ENCODE measurements around the gene RFXAP.
A peak's percentile ranks its signal among the peaks of the same experiment; 100 is the strongest.

Gene RFXAP

DNA sequence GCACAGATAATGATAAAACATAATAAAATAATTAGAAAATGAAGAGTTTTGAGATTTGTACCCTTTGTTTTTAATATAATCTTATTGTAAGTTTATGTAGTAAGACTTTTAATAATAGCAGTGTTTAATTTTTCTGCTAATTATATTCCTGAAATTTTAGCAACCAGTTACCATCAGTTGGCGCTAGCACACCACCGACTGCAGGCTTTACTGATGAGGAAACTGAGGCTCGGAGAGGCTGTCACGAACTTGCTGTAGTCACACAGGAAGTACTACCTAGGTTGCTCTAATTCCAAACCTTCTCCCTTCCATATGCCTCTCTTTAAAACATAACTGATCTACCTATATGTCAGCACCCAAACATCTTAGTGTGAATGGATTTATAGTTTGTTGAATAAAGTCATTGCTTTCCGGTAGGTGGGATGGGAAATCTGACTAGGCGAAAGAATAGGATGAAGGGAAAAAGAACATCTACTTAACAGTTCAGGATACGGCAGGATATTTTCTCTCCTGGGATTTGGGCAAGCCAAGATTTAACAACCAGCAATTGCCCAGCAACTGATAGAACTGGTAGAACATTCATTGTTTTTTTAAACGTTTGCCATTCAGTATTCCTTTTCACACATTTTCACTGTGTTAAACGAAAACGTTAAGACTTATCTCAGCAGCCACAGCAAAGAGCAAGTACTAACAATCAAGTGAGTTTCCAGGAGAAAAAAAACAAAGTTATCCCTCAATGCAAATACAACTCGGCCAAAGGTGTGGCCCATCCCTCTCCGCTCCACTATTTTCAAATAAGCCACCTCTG, 822 bp upstream of the RFXAP start:
- DNase-seq: no peak

GRCh38 chr13:36819739-36820090, 693 bp downstream of the RFXAP start:
- peak; percentile 36 for DNase-seq

DNA sequence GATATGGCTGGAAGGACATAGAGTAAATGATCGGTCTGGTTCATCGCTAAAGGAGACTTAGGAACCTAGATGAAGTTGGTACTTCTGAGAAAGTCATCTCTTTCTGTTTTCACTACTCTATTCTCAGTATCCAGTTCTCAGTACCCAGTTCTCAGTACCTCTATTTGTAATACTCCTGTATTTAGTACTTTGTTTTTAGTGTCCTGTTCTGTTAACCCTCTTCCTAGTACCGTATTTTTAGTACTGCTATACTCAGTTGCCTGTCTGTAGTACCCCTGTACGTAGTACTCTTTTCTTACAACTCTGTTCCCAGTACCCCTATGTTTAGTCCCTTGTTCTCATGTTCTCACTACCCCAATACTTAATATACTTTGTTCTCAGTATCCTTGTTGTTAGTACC, 1.2 kb downstream of the RFXAP start:
- no peak for DNase-seq

DNA sequence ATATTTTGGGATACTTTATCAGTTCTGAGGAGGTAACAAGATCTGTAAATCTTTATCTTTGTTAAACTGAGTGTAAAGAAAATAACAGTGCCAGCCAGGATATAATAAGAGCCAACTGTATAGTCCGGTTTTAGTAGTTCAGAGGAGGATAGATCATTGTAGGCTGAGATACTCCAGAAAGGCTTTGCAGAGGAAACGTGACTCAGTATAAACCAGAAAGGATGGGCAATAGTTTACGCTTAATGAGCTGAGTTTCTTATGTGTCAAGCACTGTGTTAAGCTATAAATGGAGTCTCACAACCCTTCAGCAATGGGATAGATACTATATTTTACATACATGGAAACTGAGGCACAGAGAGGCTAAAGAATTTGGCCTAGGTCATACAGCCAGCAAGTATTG, 3.8 kb downstream of the RFXAP start:
- no peak for DNase-seq

- DNase-seq: no peak
Observed at GRCh38 chr13:36829753-36830152, 10.7 kb downstream of the RFXAP start.

DNA sequence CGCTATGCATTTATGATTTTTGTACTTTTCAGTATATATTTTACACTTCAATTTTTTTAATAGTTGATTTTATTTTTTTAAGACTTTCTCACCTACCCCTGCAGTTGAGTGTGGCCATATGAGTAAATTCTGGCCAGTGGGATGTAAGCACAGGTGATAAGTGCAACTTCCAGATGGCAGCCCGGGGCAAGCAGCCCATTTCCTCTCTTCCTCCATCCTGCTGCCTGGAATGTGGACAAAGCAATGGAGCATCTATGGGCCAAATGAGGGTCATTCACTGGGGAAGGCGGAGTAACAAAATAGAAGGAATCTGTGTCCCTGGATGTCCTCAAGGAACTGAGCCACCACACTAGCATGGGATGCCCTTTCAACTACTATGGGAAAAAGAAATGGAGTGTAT, 12.3 kb downstream of the RFXAP start:
- DNase-seq: no peak

DNA sequence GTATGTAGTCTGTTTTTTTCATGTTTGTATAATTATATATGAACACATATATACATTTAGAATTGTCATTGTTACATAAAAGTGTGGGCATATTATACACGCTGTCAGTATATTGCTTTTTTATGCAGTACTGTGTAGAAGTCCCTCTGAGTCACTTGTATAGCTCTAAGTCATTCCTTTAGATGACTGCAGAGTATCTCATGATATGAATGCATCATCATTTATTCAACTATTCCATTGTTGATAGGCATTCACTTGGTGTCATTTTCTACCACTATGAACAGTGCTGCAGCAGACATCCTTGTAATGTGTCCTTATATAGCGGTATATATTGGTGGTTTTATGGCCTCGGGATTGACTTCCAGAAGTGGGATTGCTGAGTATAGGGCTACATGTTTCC, 15.3 kb downstream of the RFXAP start:
- no peak for DNase-seq

DNA sequence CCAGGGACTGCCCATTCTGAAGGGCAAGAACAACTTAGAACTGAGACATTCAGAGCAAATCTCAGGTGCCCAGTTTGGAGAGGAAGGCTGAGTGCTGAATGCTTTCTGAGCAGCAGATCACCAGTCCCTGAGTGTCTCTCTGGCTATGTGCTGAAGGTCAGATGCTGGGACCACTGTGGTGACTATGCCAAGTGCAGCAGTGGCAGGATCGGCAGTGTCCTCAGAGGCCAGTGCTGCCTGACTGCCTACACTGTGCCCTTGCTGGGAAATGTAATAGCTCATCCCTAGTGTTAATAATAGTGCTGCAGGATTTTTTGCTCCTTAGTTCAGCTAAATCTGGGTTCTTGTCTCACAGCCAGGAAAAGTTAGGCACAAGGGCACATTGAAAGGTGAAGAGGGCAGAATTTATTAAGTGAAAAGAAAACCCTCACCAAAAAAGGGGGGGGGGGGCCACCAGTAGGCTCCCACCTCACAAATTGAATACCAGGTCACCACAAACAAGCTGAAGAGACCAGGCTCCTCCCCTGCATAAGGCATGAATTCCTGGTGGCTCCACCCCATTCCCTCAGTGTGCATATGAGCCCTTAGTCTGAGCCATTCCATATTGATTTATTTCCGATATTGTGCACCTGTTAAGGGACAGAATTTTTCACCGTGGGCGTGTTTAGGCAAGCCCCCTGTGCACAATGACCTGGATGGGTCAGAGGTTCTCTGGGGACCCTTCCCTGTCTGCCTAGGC, 18.5 kb downstream of the RFXAP start:
- no peak for DNase-seq

DNA sequence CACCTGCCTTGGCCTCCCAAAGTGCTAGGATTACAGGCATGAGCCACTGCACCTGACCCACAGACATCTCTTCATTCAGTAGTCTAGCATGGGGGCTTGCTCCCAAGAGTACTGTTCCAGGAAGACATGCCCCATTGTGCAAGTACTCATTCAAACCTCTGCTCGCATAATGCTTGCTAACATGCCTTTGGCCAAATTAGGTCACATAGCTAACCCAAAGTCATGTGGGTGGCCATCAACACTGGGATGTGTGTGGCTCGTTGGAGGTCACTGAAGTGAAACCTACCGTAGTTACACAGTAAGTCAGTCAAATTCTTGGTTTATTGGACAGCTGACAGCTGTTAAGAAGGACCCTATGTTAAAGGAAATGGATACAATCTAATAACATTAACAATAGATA, 20.3 kb downstream of the RFXAP start:
- no peak for DNase-seq

DNA sequence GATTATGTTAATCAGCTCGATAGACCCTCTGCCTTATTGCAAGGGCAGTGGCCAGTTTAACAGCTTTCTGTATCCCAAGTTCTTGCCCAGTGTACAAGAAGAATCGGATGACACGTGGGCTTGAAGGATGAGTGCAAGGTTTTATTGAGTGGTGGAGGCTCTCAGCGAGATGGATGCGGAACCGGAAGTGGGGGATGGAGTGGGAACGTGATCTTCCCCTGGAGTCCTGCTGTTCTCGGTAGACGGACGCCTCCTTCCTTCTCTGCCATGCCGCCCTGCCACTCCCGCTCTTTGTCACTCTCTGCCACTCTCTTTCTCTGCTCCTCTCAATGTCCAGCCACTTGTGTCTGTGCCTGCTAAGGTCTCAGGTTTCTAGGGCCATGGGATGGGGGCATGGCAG, 21.0 kb downstream of the RFXAP start:
- no peak for DNase-seq

DNA sequence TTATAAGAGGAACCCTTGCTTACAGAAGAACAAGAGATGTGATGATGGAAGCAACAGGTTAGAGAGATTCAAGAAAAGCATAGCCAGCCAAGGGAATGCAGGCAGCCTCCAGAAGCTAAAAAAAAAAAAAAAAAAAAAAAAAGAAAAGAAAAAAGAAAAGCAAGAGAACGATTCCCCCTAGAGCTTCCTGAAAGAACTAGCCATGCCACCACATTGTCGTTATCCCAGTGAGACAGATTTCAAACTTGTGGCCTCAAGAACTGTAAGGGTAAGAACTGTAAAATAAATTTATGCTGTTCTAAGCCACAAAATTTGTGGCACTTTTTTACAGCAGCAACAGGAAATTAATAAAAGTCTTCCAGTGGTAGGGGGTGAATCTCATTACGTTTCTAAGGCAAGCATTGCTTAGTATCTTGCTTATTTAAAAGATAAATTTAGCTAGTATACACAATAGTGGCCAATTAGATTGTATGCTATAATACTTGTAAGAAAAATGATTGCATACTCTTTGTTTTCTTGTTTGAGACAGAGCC, 21.8 kb downstream of the RFXAP start:
- DNase-seq: no peak

DNA sequence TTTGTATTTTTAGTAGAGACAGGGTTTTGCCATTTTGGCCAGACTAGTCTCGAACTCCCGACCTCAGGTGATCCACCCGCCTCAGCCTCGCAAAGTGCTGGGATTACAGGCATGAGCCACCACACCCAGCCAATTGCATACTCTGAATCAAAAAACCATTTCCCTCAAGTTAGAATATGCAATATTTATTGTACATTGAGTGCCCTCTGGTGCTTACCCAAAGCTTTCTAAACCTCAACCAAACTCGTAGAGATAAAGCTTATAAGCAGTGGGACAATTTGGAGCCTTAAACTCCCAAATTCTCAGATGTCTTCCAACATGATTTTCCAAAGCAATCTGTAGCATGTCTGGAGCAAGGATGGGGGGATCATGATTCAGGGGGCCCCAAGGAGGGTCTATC, 22.4 kb downstream of the RFXAP start:
- no peak for DNase-seq

- DNase-seq: no peak
Observed at GRCh38 chr13:36847606-36848005, 28.6 kb downstream of the RFXAP start.

- peak; percentile 8 for DNase-seq
Observed at GRCh38 chr13:36848199-36848982, 29.4 kb downstream of the RFXAP start.

DNA sequence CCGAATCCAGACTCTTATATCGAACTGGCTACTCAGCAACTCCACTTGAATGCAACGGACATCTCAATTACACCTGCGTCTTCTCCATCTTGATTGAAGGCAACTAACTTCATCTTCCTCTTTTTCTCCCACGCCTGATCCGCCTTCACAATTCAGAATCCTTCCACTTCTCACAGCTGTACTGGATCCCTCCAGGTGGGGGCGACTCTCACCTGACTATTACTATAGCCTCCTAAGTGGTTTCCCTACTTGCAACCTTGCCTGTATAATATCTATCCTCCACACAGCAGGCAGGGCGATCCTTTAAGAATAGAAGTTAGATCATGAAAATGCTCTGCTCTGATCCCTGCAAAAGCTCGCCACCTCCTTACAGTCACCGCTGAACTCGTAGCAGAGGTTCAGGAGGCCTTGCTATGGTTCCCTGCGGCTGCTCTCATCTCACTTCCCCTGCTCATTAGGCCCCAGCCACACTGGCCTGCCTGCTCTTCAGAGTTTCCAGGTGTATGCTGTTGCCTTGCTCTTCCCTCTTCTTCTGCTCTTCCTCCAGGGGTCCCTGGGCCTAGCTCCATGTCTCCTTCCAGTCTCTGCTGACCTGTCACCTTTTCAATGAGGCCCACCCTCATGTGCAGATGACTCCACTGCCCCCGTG, 31.9 kb downstream of the RFXAP start:
- no peak for DNase-seq

- DNase-seq: no peak
Observed at GRCh38 chr13:36857253-36857652, 38.2 kb downstream of the RFXAP start.

DNA sequence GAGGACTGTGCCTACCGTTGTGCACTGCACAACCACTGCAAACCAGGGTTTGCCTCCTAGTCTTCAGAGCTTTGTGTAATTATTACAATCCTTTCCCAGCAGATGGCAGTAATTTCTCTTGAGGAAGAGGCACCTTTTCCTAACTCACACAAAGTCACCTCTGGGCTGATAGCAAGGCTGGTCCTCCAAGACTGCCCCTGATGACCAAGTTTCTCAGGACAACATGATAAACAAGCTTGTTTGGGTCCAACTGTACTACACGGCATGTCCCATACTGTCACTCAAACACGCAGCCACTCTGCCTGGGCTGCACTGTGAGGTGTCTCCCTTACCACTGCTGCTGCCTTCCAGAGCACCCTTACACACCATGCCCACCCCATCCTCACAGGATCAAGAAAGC, 39.3 kb downstream of the RFXAP start:
- no peak for DNase-seq

DNA sequence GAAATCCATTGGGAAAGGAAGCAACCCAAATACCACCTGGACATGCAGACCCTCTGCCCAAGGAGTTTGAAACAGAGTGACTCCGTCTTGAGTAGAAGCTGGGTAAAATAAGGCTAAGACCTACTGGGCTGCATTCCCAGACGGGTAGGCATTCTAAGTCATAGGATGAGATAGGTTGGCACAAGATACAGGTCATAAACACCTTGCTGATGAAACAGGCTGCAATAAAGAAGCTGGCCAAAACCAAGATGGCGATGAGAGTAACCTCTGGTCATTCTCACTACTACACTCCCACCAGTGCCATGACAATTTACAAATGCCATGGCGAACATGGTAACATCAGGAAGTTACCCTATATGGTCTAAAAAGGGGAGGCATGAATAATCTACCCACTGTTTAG, 40.2 kb downstream of the RFXAP start:
- DNase-seq: no peak

DNA sequence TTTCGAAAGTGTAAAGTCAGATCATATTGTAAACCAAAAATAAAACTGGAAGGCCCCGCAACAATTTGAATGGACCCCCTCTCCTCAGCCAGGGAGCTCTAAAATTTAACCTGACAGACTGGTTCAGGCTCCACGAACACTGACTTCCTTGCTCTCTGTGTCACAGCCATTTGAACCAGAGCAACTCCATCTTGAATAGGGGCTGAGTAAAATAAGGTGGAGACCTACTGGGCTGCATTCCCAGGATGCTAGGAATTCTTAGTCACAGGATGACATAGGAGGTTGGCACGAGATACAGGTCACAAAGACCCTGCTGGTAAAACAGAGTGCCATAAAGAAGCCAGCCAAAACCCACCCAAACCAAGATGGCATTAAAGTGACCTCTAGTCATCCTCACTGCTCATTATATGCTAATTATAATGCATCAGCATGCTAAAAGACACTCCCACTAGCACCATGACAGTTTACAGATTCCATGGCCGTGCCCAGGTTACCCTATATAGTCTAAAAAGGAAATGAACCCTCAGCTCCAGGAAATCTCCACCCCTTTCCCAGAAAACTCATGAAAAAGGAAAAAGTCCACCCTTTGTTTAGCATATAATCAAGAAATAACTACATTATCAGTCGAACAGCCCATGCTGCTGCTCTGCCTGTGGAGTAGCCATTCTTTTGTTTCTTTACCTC, 43.1 kb downstream of the RFXAP start:
- no peak for DNase-seq

DNA sequence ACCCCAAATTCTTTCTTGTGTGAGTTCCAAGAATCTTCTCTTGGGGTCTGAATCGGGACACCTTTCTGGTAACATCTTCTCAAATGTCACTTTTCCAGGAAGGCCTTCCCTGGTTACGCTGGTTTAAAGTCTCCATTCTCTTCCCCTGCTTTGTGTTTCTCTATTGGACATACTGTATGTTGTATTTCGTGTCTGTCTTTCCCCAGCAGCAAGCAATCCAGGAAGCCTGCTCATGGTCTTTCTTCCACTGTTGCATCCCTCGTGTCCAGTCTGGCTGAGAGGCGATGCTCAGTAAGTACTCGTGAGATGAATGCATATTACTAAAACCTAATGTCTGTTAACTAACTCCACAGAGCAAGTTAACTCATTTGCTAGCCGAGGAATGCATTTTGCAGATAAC, 43.7 kb downstream of the RFXAP start:
- no peak for DNase-seq

- DNase-seq: no peak
Observed at GRCh38 chr13:36865265-36865664, 46.2 kb downstream of the RFXAP start.

GRCh38 chr13:36866232-36866631, 47.2 kb downstream of the RFXAP start:
- DNase-seq: no peak

Measured in stimulated activated CD4-positive, alpha-beta T cell treated with anti-CD3 and anti-CD28 coated beads, Interleukin-1b, Interleukin-23, amount 100 ng/mL, for 48 hours (primary cell).